SK-N-SH (cell line): ENCODE data around the gene C3. TPM values are rescaled to one million over a fixed set of nuclear protein-coding genes. Genes with fewer than 3 reads are reported as not detected.

Source experiments
- CTCF ChIA-PET: fragments of 300-600, 350-600 bp; formaldehyde crosslinking; extraction: SDS; loops from one replicate; lab custom pipeline; 2021; lab: Yijun Ruan, JAX
- POLR2A ChIA-PET: fragments of 350-600 bp; sonication (Branson Sonifier 250); formaldehyde crosslinking; extraction: SDS; loops from one replicate; lab custom pipeline; 2020; ENCODE audit warnings: antibody characterized with exemption, inconsistent platforms; lab: Yijun Ruan, JAX
- DNase-seq: peaks from one replicate; pipeline ENCODE4 v3.0.0; 2012
- H2AFZ ChIP-seq: fragments of 200-600 bp; sonication (generic); 2 replicates; pipeline ENCODE4 v1.8.1; 2016; ENCODE audit warnings: antibody characterized with exemption, mild to moderate bottlenecking, low read depth
- H3F3A ChIP-seq: fragments of 200-600 bp; sonication (generic); replicated peaks from 2 replicates; pipeline ENCODE3; 2016; ENCODE audit warnings: antibody characterized with exemption, mild to moderate bottlenecking; ENCODE audit not compliant: insufficient read depth
- H3K27ac ChIP-seq, 2 experiments: fragments of 200-500 bp in 1 of 2; fragments of 200-600 bp in 1 of 2; sonication (Bioruptor generic) in 1 of 2; sonication (generic), shearing (Covaris generic) in 1 of 2; 2 replicates each; pipeline versions ENCODE4 v1.5.1 to v1.6.1; 2014 to 2016; ENCODE audit warnings: low read depth in 2 of 2, inconsistent platforms in 1 of 2, low read length in 1 of 2, mild to moderate bottlenecking in 1 of 2, mixed read lengths in 1 of 2
- H3K27me3 ChIP-seq: fragments of 200-600 bp; sonication (generic), shearing (Covaris generic); 2 replicates; pipeline ENCODE4 v1.6.1; 2016; ENCODE audit warnings: mixed run types; ENCODE audit not compliant: insufficient read depth
- H3K36me3 ChIP-seq, 2 experiments: fragments of 200-500 bp in 1 of 2; fragments of 200-600 bp in 1 of 2; sonication (Bioruptor generic) in 1 of 2; sonication (generic) in 1 of 2; replicated peaks in 1 of 2; 2 replicates each; pipeline versions ENCODE3 to v1.5.1; 2014 to 2016; ENCODE audit warnings: low read length in 1 of 2, mild to moderate bottlenecking in 1 of 2; ENCODE audit not compliant: insufficient read depth in 2 of 2, control insufficient read depth in 1 of 2
- H3K4me1 ChIP-seq, 2 experiments: fragments of 200-500 bp in 1 of 2; fragments of 200-600 bp in 1 of 2; sonication (Bioruptor generic) in 1 of 2; sonication (generic), shearing (Covaris generic) in 1 of 2; 2 replicates each; pipeline versions ENCODE4 v1.5.1 to v1.6.1; 2014 to 2016; ENCODE audit warnings: low read depth in 1 of 2, low read length in 1 of 2, mixed run types in 1 of 2; ENCODE audit not compliant: insufficient read depth in 2 of 2, control insufficient read depth in 1 of 2
- H3K4me2 ChIP-seq: fragments of 200-600 bp; sonication (generic), shearing (Covaris generic); 2 replicates; pipeline ENCODE4 v1.6.1; 2017; ENCODE audit warnings: mixed run types
- H3K4me3 ChIP-seq, 2 experiments: fragments of 200-500 bp in 1 of 2; fragments of 200-600 bp in 1 of 2; sonication (Bioruptor generic) in 1 of 2; sonication (generic), shearing (Covaris generic) in 1 of 2; 2 replicates each; pipeline versions ENCODE4 v1.5.1 to v1.8.1; 2014 to 2016; ENCODE audit warnings: low read depth in 2 of 2, inconsistent platforms in 1 of 2, low read length in 1 of 2, mild to moderate bottlenecking in 1 of 2, mixed read lengths in 1 of 2, moderate library complexity in 1 of 2
- H3K79me2 ChIP-seq: fragments of 200-600 bp; sonication (generic); 2 replicates; pipeline ENCODE4 v1.8.1; 2017; ENCODE audit warnings: mild to moderate bottlenecking; ENCODE audit not compliant: insufficient read depth
- H3K9ac ChIP-seq: fragments of 200-600 bp; sonication (generic); 2 replicates; pipeline ENCODE4 v1.6.1; 2017; ENCODE audit warnings: mixed run types
- H3K9me2 ChIP-seq: fragments of 200-600 bp; sonication (generic); 2 replicates; pipeline ENCODE4 v1.6.1; 2017; ENCODE audit warnings: mixed run types
- H3K9me3 ChIP-seq: fragments of 200-600 bp; sonication (generic); 2 replicates; pipeline ENCODE4 v1.6.1; 2017; ENCODE audit warnings: mixed run types, mild to moderate bottlenecking, moderate library complexity
- H4K20me1 ChIP-seq: fragments of 200-600 bp; sonication (generic); 2 replicates; pipeline ENCODE4 v1.6.1; 2017; ENCODE audit warnings: mild to moderate bottlenecking, mixed run types; ENCODE audit not compliant: insufficient read depth
- EP300 ChIP-seq, 2 experiments: IDR thresholded peaks; 2 replicates each; pipeline versions ENCODE4 v1.4.0 to v1.6.1; 2012; ENCODE audit warnings: borderline replicate concordance in 1 of 2, low read depth in 1 of 2, low read length in 1 of 2
- EZH2phosphoT487 ChIP-seq: fragments of 200-600 bp; sonication (generic); IDR thresholded peaks from 2 replicates; pipeline ENCODE4 v1.6.1; 2017; ENCODE audit warnings: low read depth, mixed run types, mild to moderate bottlenecking, antibody characterized with exemption, moderate library complexity, borderline replicate concordance
- FOSL2 ChIP-seq: IDR thresholded peaks from 2 replicates; pipeline ENCODE4 v1.4.0; 2012; ENCODE audit warnings: low read depth, mild to moderate bottlenecking, moderate library complexity, borderline replicate concordance
- FOXJ3 ChIP-seq: sonication (generic); formaldehyde crosslinking; IDR thresholded peaks from 2 replicates; pipeline ENCODE4 v1.5.1; 2020; ENCODE audit warnings: mild to moderate bottlenecking, missing genetic modification reagents
- FOXM1 ChIP-seq: IDR thresholded peaks from 2 replicates; pipeline ENCODE4 v1.4.0; 2012; ENCODE audit warnings: low read depth, mild to moderate bottlenecking
- IRF3 ChIP-seq: fragments of 150-350 bp; IDR thresholded peaks from 2 replicates; pipeline ENCODE4 v1.6.1; 2016; ENCODE audit warnings: mild to moderate bottlenecking, low read depth, low read length
- MEF2A ChIP-seq: IDR thresholded peaks from 2 replicates; pipeline ENCODE4 v1.4.0; 2012; ENCODE audit warnings: low read depth, borderline replicate concordance
- MXI1 ChIP-seq: IDR thresholded peaks from 2 replicates; pipeline ENCODE4 v1.6.1; 2012; ENCODE audit warnings: mild to moderate bottlenecking, low read depth, low read length, improper control_type of control experiment
- NFIC ChIP-seq: IDR thresholded peaks from 2 replicates; pipeline ENCODE4 v1.4.0; 2012; ENCODE audit warnings: borderline replicate concordance
- POLR2AphosphoS5 ChIP-seq: IDR thresholded peaks from 2 replicates; pipeline ENCODE4 v1.6.1; 2012; ENCODE audit warnings: low read depth, low read length
- RAD21 ChIP-seq: IDR thresholded peaks from 2 replicates; pipeline ENCODE4 v1.6.1; 2012; ENCODE audit warnings: mild to moderate bottlenecking, low read length
- RFX5 ChIP-seq: IDR thresholded peaks from 2 replicates; pipeline ENCODE4 v1.6.1; 2012; ENCODE audit warnings: mild to moderate bottlenecking, improper control_type of control experiment, low read length
- RXRA ChIP-seq: IDR thresholded peaks from 2 replicates; pipeline ENCODE4 v1.4.0; 2012; ENCODE audit warnings: low read depth, mild to moderate bottlenecking, borderline replicate concordance
- SMC3 ChIP-seq: IDR thresholded peaks from 2 replicates; pipeline ENCODE4 v1.6.1; 2012; ENCODE audit warnings: low read depth, low read length, improper control_type of control experiment
- USF2 ChIP-seq: fragments of 150-350 bp; IDR thresholded peaks from 2 replicates; pipeline ENCODE4 v1.6.1; 2017; ENCODE audit warnings: antibody characterized with exemption, low read length, low read depth, borderline replicate concordance
- YY1 ChIP-seq: IDR thresholded peaks from 2 replicates; pipeline ENCODE4 v1.4.0; 2012; ENCODE audit warnings: low read depth, mild to moderate bottlenecking
- WGBS: methylation state at CpG from one replicate; pipeline ENCODE4 v1.1.6; 2017; ENCODE audit warnings: low lambda C conversion rate; 5-methylcytosine and 5-hydroxymethylcytosine counted together
- polyA plus RNA-seq, 3 experiments: library from polyadenylated mRNA; depleted of rRNA; stranded (reverse); fragments of >200 nt; gene quantifications; 2 replicates each; pipeline ENCODE4 v1.2.3, GENCODE V29; 2012
- TF ChIP-seq, protein P1 (sequence below): fragments of 200-600 bp; sonication (generic); IDR thresholded peaks from 2 replicates; pipeline ENCODE4 v1.6.1; 2017; ENCODE audit warnings: antibody characterized with exemption, mild to moderate bottlenecking, moderate library complexity
- TF ChIP-seq, protein P2 (sequence below): IDR thresholded peaks from 2 replicates; pipeline ENCODE4 v1.4.0; 2012; ENCODE audit warnings: low read depth, borderline replicate concordance

C3 gene
- polyA plus RNA-seq, 1 of the 3 experiments (the other 2 are of a cell fraction) = 0.67 TPM

DNA sequence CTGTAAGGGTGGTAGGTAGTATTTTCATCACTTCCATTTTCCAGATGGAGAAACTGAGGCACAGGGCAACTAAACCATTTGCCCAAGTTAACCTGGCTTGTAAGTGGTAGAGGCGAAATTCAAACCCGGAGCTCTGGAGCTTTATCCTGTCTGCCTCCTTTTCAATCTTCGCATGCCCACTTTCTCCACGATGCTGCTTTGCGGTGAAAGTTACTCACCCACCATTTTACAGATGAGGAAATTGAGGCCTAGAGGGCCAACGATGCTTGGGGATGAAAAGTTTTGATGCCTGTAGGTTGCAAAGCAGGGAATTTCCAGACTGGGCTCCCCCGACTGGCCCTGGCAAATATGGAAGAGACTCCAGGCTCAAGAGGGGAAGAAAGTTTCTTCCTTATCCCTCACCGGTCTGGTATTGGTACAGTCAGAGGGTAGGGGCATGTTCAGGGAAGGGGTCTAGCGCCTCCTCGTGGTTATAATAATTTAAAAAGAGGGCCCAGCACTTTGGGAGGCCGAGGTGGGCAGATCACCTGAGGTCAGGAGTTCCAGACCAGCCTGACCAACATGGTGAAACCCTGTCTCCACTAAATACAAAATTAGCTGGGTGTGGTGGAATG lies 48.7 kb upstream of the C3 start:
- Histone ChIP-seq H3K27ac (no peak overlapping the region), H3K9me3 (no peaks in the 10 kb centered on the region), H2AFZ (no peak overlapping the region), H3K36me3 (no peaks in the 10 kb centered on the region), H3K9me2 (no peaks in the 10 kb centered on the region), H3K27me3 (peaks cover 11% of the 10 kb centered on the region; the same call in 1 of the 2 replicates), H3F3A (peaks cover 14% of the 10 kb centered on the region), H4K20me1 (no peaks in the 10 kb centered on the region), H3K4me3 (no peak overlapping the region), H3K9ac (no peak overlapping the region), H3K4me1 (no peaks in the 10 kb centered on the region; a peak in 2 of 4 replicates), H3K79me2 (no peaks in the 10 kb centered on the region), H3K4me2 (no peak overlapping the region)
- 32% methylated on average over 11 of the region's 11 CpGs for WGBS
- DNase-seq = peak; percentile 58
- ChIA-PET POLR2A (no interaction called here), CTCF (interaction anchor here (1.1 to 2.4 kb wide), 3 partner anchors 12 to 138 kb away, joined by 3 to 5 read pairs (median 4); no protein-coding TSS in a partner anchor)
- no peak for TF ChIP-seq FOSL2
- TF ChIP-seq, protein P1, sequence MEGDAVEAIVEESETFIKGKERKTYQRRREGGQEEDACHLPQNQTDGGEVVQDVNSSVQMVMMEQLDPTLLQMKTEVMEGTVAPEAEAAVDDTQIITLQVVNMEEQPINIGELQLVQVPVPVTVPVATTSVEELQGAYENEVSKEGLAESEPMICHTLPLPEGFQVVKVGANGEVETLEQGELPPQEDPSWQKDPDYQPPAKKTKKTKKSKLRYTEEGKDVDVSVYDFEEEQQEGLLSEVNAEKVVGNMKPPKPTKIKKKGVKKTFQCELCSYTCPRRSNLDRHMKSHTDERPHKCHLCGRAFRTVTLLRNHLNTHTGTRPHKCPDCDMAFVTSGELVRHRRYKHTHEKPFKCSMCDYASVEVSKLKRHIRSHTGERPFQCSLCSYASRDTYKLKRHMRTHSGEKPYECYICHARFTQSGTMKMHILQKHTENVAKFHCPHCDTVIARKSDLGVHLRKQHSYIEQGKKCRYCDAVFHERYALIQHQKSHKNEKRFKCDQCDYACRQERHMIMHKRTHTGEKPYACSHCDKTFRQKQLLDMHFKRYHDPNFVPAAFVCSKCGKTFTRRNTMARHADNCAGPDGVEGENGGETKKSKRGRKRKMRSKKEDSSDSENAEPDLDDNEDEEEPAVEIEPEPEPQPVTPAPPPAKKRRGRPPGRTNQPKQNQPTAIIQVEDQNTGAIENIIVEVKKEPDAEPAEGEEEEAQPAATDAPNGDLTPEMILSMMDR = peak; percentile 57
- no peak for TF ChIP-seq RXRA
- no peak for TF ChIP-seq EP300 (IDR thresholded peaks at IDR 0.05; ENCODE audit: borderline replicate concordance in 1 of 2, low read depth in 1 of 2, low read length in 1 of 2)
- TF ChIP-seq RFX5 = no peak
- peak; percentile 49 for TF ChIP-seq RAD21

GRCh38 chr19:6768236-6768785 lies 47.9 kb upstream of the C3 start:
- Histone ChIP-seq H3K4me1 (no peaks in the 10 kb centered on the region; a peak in 2 of 4 replicates), H3K36me3 (no peaks in the 10 kb centered on the region), H3K4me2 (no peak overlapping the region), H3K27ac (no peak overlapping the region), H3K9me2 (no peaks in the 10 kb centered on the region), H2AFZ (no peak overlapping the region), H3K4me3 (no peak overlapping the region), H3K79me2 (no peaks in the 10 kb centered on the region), H3K27me3 (peaks cover 11% of the 10 kb centered on the region; the same call in 1 of the 2 replicates), H3K9ac (no peak overlapping the region), H4K20me1 (no peaks in the 10 kb centered on the region), H3K9me3 (no peaks in the 10 kb centered on the region), H3F3A (peaks cover 14% of the 10 kb centered on the region)
- no peak for DNase-seq
- WGBS = 35% methylated on average over 7 of the region's 8 CpGs
- POLR2A ChIA-PET = no interaction called here
- CTCF ChIA-PET = interaction anchor here (1.1 to 2.4 kb wide), 2 partner anchors 16 to 137 kb away, joined by 3 to 5 read pairs; no protein-coding TSS in a partner anchor
- TF ChIP-seq NFIC = no peak
- TF ChIP-seq EZH2phosphoT487 = no peak
- TF ChIP-seq USF2 = no peak
- no peak for TF ChIP-seq IRF3
- no peak for TF ChIP-seq FOXJ3
- TF ChIP-seq, protein P1 = no peak
- TF ChIP-seq POLR2AphosphoS5 = no peak
- TF ChIP-seq MEF2A = no peak
- TF ChIP-seq, protein P2, sequence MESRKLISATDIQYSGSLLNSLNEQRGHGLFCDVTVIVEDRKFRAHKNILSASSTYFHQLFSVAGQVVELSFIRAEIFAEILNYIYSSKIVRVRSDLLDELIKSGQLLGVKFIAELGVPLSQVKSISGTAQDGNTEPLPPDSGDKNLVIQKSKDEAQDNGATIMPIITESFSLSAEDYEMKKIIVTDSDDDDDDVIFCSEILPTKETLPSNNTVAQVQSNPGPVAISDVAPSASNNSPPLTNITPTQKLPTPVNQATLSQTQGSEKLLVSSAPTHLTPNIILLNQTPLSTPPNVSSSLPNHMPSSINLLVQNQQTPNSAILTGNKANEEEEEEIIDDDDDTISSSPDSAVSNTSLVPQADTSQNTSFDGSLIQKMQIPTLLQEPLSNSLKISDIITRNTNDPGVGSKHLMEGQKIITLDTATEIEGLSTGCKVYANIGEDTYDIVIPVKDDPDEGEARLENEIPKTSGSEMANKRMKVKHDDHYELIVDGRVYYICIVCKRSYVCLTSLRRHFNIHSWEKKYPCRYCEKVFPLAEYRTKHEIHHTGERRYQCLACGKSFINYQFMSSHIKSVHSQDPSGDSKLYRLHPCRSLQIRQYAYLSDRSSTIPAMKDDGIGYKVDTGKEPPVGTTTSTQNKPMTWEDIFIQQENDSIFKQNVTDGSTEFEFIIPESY = no peak
- no peak for TF ChIP-seq FOXM1
- no peak for TF ChIP-seq YY1
- no peak for TF ChIP-seq MXI1
- TF ChIP-seq SMC3 = no peak
